IMR-90 (cell line): ENCODE measurements around the gene SLC9A9. TPM values are rescaled to one million over a fixed set of nuclear protein-coding genes. Genes with fewer than 3 reads are reported as not detected.

Experiments used
- ATAC-seq: fragments of 200-7000 bp; cut with Tn5 transposase; 2 replicates; pipeline ENCODE4 v1.9.1; 2020; ENCODE audit warnings: low read depth, mild to moderate bottlenecking, moderate library complexity
- BruUV-seq: library from RNA; stranded (reverse); fragments of 400-500 nt; replicated peaks from 2 replicates; lab custom pipeline; 2021; lab: Mats Ljungman, UMichigan
- CTCF ChIA-PET: fragments of 300-600 bp; formaldehyde crosslinking; extraction: SDS; loops from one replicate; lab custom pipeline; 2021; ENCODE audit warnings: antibody characterized with exemption; lab: Yijun Ruan, JAX
- POLR2A ChIA-PET: fragments of 300-600 bp; sonication (Branson Sonifier 250); formaldehyde crosslinking; loops from one replicate; lab custom pipeline; 2022; ENCODE audit warnings: antibody characterized with exemption; ENCODE audit not compliant: unreplicated experiment; lab: Charles Lee
- DNase-seq: peaks from one replicate; pipeline ENCODE4 v3.0.0; 2013
- H2AFZ ChIP-seq: replicated peaks from 2 replicates; pipeline ENCODE3; 2013; ENCODE audit warnings: low read length, mild to moderate bottlenecking; ENCODE audit not compliant: poor library complexity
- H2AK5ac ChIP-seq: 2 replicates; pipeline ENCODE4 v1.6.1; 2013; ENCODE audit warnings: low read depth, low read length, inconsistent platforms
- H2AK9ac ChIP-seq: replicated peaks from 2 replicates; pipeline ENCODE3; 2013; ENCODE audit warnings: mild to moderate bottlenecking, low read depth, low read length, moderate library complexity; ENCODE audit not compliant: poor library complexity
- H2BK120ac ChIP-seq: 2 replicates; pipeline ENCODE4 v1.6.1; 2013; ENCODE audit warnings: low read depth, low read length, inconsistent platforms
- H2BK15ac ChIP-seq: 3 replicates; pipeline ENCODE4 v1.6.1; 2013; ENCODE audit warnings: low read depth, low read length, inconsistent platforms
- H2BK20ac ChIP-seq: 2 replicates; pipeline ENCODE4 v1.6.1; 2013; ENCODE audit warnings: low read depth, mild to moderate bottlenecking, inconsistent platforms, low read length, moderate library complexity
- H2BK5ac ChIP-seq: 2 replicates; pipeline ENCODE4 v1.6.1; 2013; ENCODE audit warnings: mild to moderate bottlenecking, low read depth, low read length, inconsistent platforms; ENCODE audit not compliant: poor library complexity, severe bottlenecking
- H3K14ac ChIP-seq: replicated peaks from 2 replicates; pipeline ENCODE4 v1.6.1; 2013; ENCODE audit warnings: low read depth, low read length, inconsistent platforms
- H3K18ac ChIP-seq: 2 replicates; pipeline ENCODE4 v1.6.1; 2013; ENCODE audit warnings: low read depth, low read length, control low read depth
- H3K23ac ChIP-seq: 2 replicates; pipeline ENCODE4 v1.6.1; 2013; ENCODE audit warnings: low read depth, low read length, inconsistent platforms
- H3K27ac ChIP-seq: 2 replicates; pipeline ENCODE4 v1.5.1; 2013; ENCODE audit warnings: mild to moderate bottlenecking, control low read depth, low read length; ENCODE audit not compliant: insufficient read depth
- H3K27me3 ChIP-seq: 2 replicates; pipeline ENCODE4 v1.6.1; 2013; ENCODE audit warnings: low read length; ENCODE audit not compliant: control insufficient read depth, insufficient read depth
- H3K36me3 ChIP-seq: 2 replicates; pipeline ENCODE4 v1.6.1; 2013; ENCODE audit warnings: low read length, mixed read lengths; ENCODE audit not compliant: control insufficient read depth, insufficient read depth
- H3K4ac ChIP-seq: 2 replicates; pipeline ENCODE4 v1.6.1; 2013; ENCODE audit warnings: low read depth, low read length, inconsistent platforms
- H3K4me1 ChIP-seq: 2 replicates; pipeline ENCODE4 v1.6.1; 2013; ENCODE audit warnings: low read length, mixed read lengths; ENCODE audit not compliant: control insufficient read depth, insufficient read depth
- H3K4me2 ChIP-seq: 2 replicates; pipeline ENCODE4 v1.6.1; 2013; ENCODE audit warnings: low read depth, mild to moderate bottlenecking, control low read depth, low read length, moderate library complexity
- H3K4me3 ChIP-seq: 2 replicates; pipeline ENCODE4 v1.5.1; 2013; ENCODE audit warnings: low read depth, mild to moderate bottlenecking, control low read depth, low read length, moderate library complexity; ENCODE audit not compliant: insufficient read depth
- H3K56ac ChIP-seq: 2 replicates; pipeline ENCODE4 v1.6.1; 2013; ENCODE audit warnings: low read length, inconsistent platforms; ENCODE audit not compliant: insufficient read depth; ENCODE audit errors: extremely low read depth
- H3K79me1 ChIP-seq, 2 experiments: 2 replicates each; pipeline ENCODE4 v1.6.1; 2013; ENCODE audit warnings: low read length in 2 of 2, inconsistent platforms in 1 of 2, low read depth in 1 of 2
- H3K9ac ChIP-seq: 2 replicates; pipeline ENCODE4 v1.6.1; 2013; ENCODE audit warnings: low read depth, low read length, control low read depth
- H3K9me1 ChIP-seq: 2 replicates; pipeline ENCODE4 v1.6.1; 2013; ENCODE audit warnings: low read length, inconsistent platforms; ENCODE audit not compliant: insufficient read depth
- H3K9me3 ChIP-seq: 2 replicates; pipeline ENCODE4 v1.6.1; 2013; ENCODE audit warnings: low read length; ENCODE audit not compliant: control insufficient read depth, insufficient read depth
- H4K20me1 ChIP-seq: 2 replicates; pipeline ENCODE4 v1.6.1; 2013; ENCODE audit warnings: low read length, inconsistent platforms; ENCODE audit not compliant: insufficient read depth
- H4K5ac ChIP-seq: 2 replicates; pipeline ENCODE4 v1.6.1; 2013; ENCODE audit warnings: mild to moderate bottlenecking, low read depth, low read length, control low read depth
- H4K8ac ChIP-seq, 2 experiments: 2 replicates each; pipeline ENCODE4 v1.6.1; 2013; ENCODE audit warnings: low read depth in 2 of 2, low read length in 2 of 2, control low read depth in 1 of 2, inconsistent platforms in 1 of 2
- H4K91ac ChIP-seq: 2 replicates; pipeline ENCODE4 v1.6.1; 2013; ENCODE audit warnings: low read depth, low read length, inconsistent platforms; ENCODE audit not compliant: insufficient read depth
- BHLHE40 ChIP-seq: fragments of 150-350 bp; IDR thresholded peaks from 2 replicates; pipeline ENCODE4 v1.6.1; 2016; ENCODE audit warnings: mild to moderate bottlenecking, low read depth, low read length
- CEBPB ChIP-seq: IDR thresholded peaks from 2 replicates; pipeline ENCODE4 v1.6.1; 2012; ENCODE audit warnings: low read depth, low read length, improper control_type of control experiment
- CHD1 ChIP-seq: IDR thresholded peaks from 2 replicates; pipeline ENCODE4 v1.6.1; 2012; ENCODE audit warnings: low read depth, low read length, improper control_type of control experiment
- ELK1 ChIP-seq: fragments of 150-350 bp; IDR thresholded peaks from 2 replicates; pipeline ENCODE4 v1.6.1; 2016; ENCODE audit warnings: low read depth, mild to moderate bottlenecking, low read length, moderate library complexity, borderline replicate concordance
- FOS ChIP-seq: fragments of 150-350 bp; IDR thresholded peaks from 2 replicates; pipeline ENCODE4 v1.6.1; 2016; ENCODE audit warnings: low read depth, low read length
- MAFK ChIP-seq: IDR thresholded peaks from 2 replicates; pipeline ENCODE4 v1.6.1; 2012; ENCODE audit warnings: low read depth, low read length, improper control_type of control experiment
- MAZ ChIP-seq: IDR thresholded peaks from 2 replicates; pipeline ENCODE4 v1.6.1; 2012; ENCODE audit warnings: low read depth, mild to moderate bottlenecking, low read length, improper control_type of control experiment, moderate library complexity, borderline replicate concordance
- MXI1 ChIP-seq: IDR thresholded peaks from 2 replicates; pipeline ENCODE4 v1.6.1; 2012; ENCODE audit warnings: low read depth, mild to moderate bottlenecking, low read length, moderate library complexity, borderline replicate concordance
- RCOR1 ChIP-seq: IDR thresholded peaks from 2 replicates; pipeline ENCODE4 v1.6.1; 2012; ENCODE audit warnings: mild to moderate bottlenecking, low read length, improper control_type of control experiment; ENCODE audit not compliant: insufficient replicate concordance
- RFX5 ChIP-seq: IDR thresholded peaks from 2 replicates; pipeline ENCODE4 v1.8.0; 2012; ENCODE audit warnings: low read depth, mild to moderate bottlenecking, low read length, moderate library complexity
- WGBS, 2 experiments: methylation state at CpG; one replicate each; pipeline versions ENCODE4 v1.1.5 to v1.1.7; 2013; ENCODE audit warnings: missing lambda C conversion rate in 2 of 2; ENCODE audit not compliant: insufficient read length in 1 of 2; ENCODE audit errors: extremely low coverage in 2 of 2; 5-methylcytosine and 5-hydroxymethylcytosine counted together
- dilution Hi-C: fragments of 300-500 bp; cut with HindIII; formaldehyde crosslinking; loops from one replicate; pipeline ENCODE4 v1.14.3; 2018; ENCODE audit warnings: low sequenced_read_pairs; ENCODE audit not compliant: unreplicated experiment
- in situ Hi-C: fragments of 300-500 bp; cut with MboI; formaldehyde crosslinking; loops from 3 replicates; pipeline ENCODE4 v1.14.3; 2019; ENCODE audit warnings: low sequenced_read_pairs, inconsistent platforms, mixed read lengths
- intact Hi-C: fragments of 100-400 bp; cut with micrococcal nuclease; formaldehyde crosslinking; loops from 2 replicates; pipeline ENCODE4 v1.10.0; 2022
- polyA plus RNA-seq, 3 experiments: library from polyadenylated mRNA; depleted of rRNA; stranded (reverse); fragments of >200 nt; gene quantifications; 2 replicates each; pipeline ENCODE4 v1.2.3, GENCODE V29; 2012; ENCODE audit warnings: low replicate concordance in 1 of 3
- total RNA-seq: library from RNA; depleted of rRNA; stranded (reverse); fragments of >200 nt; gene quantifications from 2 replicates; pipeline ENCODE4 v1.2.3, GENCODE V29; 2012
- TF ChIP-seq, protein P1 (sequence below): fragments of 150-350 bp; IDR thresholded peaks from 2 replicates; pipeline ENCODE4 v1.6.1; 2017; ENCODE audit warnings: mild to moderate bottlenecking, antibody characterized with exemption, low read length, low read depth

SLC9A9 gene
- total and polyA plus RNA-seq, 2 of the 4 experiments (the other 2 are of a cell fraction): 1.4 to 2.3 TPM

GRCh38 chr3:143794793-143795462, 53.3 kb downstream of the SLC9A9 start:
- H4K5ac ChIP-seq: no peak overlapping the region
- DNase-seq (no peak), ATAC-seq (no peak)
- H3K23ac ChIP-seq: no peak overlapping the region
- BruUV-seq: no TSS peak
- no CpG with 5 or more reads among the region's 6 CpGs for WGBS, 2 experiments
- no peaks in the 10 kb centered on the region for H3K9me1 ChIP-seq
- no peaks in the 10 kb centered on the region for H3K4me1 ChIP-seq
- no peak overlapping the region for H3K4me3 ChIP-seq
- no peak overlapping the region for H2AK5ac ChIP-seq
- no peaks in the 10 kb centered on the region for H4K20me1 ChIP-seq
- no peaks in the 10 kb centered on the region for H3K36me3 ChIP-seq
- no peak overlapping the region for H2BK20ac ChIP-seq
- no peak overlapping the region for H4K91ac ChIP-seq
- no peak overlapping the region for H4K8ac ChIP-seq
- no peak overlapping the region for H2AK9ac ChIP-seq
- H2BK5ac ChIP-seq: no peak overlapping the region
- no peak overlapping the region for H3K9ac ChIP-seq
- ChIA-PET POLR2A (no interaction called here), CTCF (no interaction called here)
- no peak overlapping the region for H3K27ac ChIP-seq
- no peaks in the 10 kb centered on the region for H3K27me3 ChIP-seq
- in situ Hi-C loops (no loop called here), intact Hi-C loops (no loop called here), dilution Hi-C loops (no loop called here)
- H3K56ac ChIP-seq: no peak overlapping the region
- H3K14ac ChIP-seq: no peak overlapping the region
- no peak overlapping the region for H2BK120ac ChIP-seq
- H2BK15ac ChIP-seq: no peak overlapping the region
- no peak overlapping the region for H3K18ac ChIP-seq
- TF ChIP-seq MAFK: no peak
- TF ChIP-seq RFX5: no peak
- TF ChIP-seq MXI1: no peak
- TF ChIP-seq, protein P1, sequence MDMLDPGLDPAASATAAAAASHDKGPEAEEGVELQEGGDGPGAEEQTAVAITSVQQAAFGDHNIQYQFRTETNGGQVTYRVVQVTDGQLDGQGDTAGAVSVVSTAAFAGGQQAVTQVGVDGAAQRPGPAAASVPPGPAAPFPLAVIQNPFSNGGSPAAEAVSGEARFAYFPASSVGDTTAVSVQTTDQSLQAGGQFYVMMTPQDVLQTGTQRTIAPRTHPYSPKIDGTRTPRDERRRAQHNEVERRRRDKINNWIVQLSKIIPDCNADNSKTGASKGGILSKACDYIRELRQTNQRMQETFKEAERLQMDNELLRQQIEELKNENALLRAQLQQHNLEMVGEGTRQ: no peak
- TF ChIP-seq CHD1: no peak
- TF ChIP-seq RCOR1: no peak
- no peak for TF ChIP-seq MAZ
- no peak for TF ChIP-seq ELK1
- TF ChIP-seq CEBPB: no peak
- no peak for TF ChIP-seq BHLHE40
- no peak for TF ChIP-seq FOS
- H3K79me1 ChIP-seq: no peaks in the 10 kb centered on the region
- no peak overlapping the region for H3K4ac ChIP-seq
- H2AFZ ChIP-seq: no peak overlapping the region
- H3K9me3 ChIP-seq: no peaks in the 10 kb centered on the region
- H3K4me2 ChIP-seq: no peak overlapping the region
